Astrocyte (in vitro differentiated cells and primary cell): Measurements from ENCODE around the gene METTL23. TPM values are rescaled to one million over a fixed set of nuclear protein-coding genes. Genes with fewer than 3 reads are reported as not detected.

Source experiments
- DNase-seq: peaks from one replicate; pipeline ENCODE4 v3.0.0-alpha.2; 2010; ENCODE audit warnings: low read depth
- FAIRE-seq: peaks from 2 replicates; lab custom pipeline; 2011; peaks lifted over from hg19 to GRCh38; lab: Jason Lieb, UNC
- H2AFZ ChIP-seq: 2 replicates; pipeline ENCODE4 v1.6.0; 2012; ENCODE audit warnings: low read depth, low read length, inconsistent platforms
- H3K27ac ChIP-seq: 2 replicates; pipeline ENCODE4 v1.5.1; 2011; ENCODE audit warnings: low read depth, low read length, inconsistent platforms
- H3K27me3 ChIP-seq: 2 replicates; pipeline ENCODE4 v1.6.0; 2011; ENCODE audit warnings: low read length, inconsistent platforms; ENCODE audit not compliant: insufficient read depth
- H3K36me3 ChIP-seq: 2 replicates; pipeline ENCODE4 v1.5.1; 2011; ENCODE audit warnings: low read length, inconsistent platforms; ENCODE audit not compliant: insufficient read depth
- H3K4me1 ChIP-seq: 2 replicates; pipeline ENCODE4 v1.5.1; 2011; ENCODE audit warnings: low read length, inconsistent platforms; ENCODE audit not compliant: insufficient read depth
- H3K4me2 ChIP-seq: 2 replicates; pipeline ENCODE4 v1.6.0; 2012; ENCODE audit warnings: low read length, inconsistent platforms
- H3K4me3 ChIP-seq: 2 replicates; pipeline ENCODE4 v1.5.1; 2011; ENCODE audit warnings: low read depth, mild to moderate bottlenecking, low read length, inconsistent platforms; ENCODE audit not compliant: insufficient read depth
- H3K79me2 ChIP-seq: 2 replicates; pipeline ENCODE4 v1.6.0; 2012; ENCODE audit warnings: mild to moderate bottlenecking, low read length, inconsistent platforms; ENCODE audit not compliant: insufficient read depth
- H3K9ac ChIP-seq: 2 replicates; pipeline ENCODE4 v1.6.0; 2012; ENCODE audit warnings: mild to moderate bottlenecking, low read length, inconsistent platforms
- H3K9me3 ChIP-seq: 2 replicates; pipeline ENCODE4 v1.5.1; 2012; ENCODE audit warnings: low read depth, mild to moderate bottlenecking, low read length, inconsistent platforms; ENCODE audit not compliant: insufficient read depth
- H4K20me1 ChIP-seq: 2 replicates; pipeline ENCODE4 v1.6.0; 2012; ENCODE audit warnings: low read length, inconsistent platforms; ENCODE audit not compliant: insufficient read depth
- H3K27ac Mint-ChIP-seq: one replicate; pipeline ENCODE4 v1.8.0; 2021; ENCODE audit warnings: mild to moderate bottlenecking, mixed read lengths; ENCODE audit not compliant: unreplicated experiment
- H3K27me3 Mint-ChIP-seq: one replicate; pipeline ENCODE4 v1.8.0; 2021; ENCODE audit warnings: low read depth, mixed read lengths; ENCODE audit not compliant: unreplicated experiment
- H3K36me3 Mint-ChIP-seq: one replicate; pipeline ENCODE4 v1.8.0; 2021; ENCODE audit warnings: low read depth, mixed read lengths; ENCODE audit not compliant: unreplicated experiment
- H3K4me1 Mint-ChIP-seq: one replicate; pipeline ENCODE4 v1.8.0; 2021; ENCODE audit warnings: low read depth, mixed read lengths; ENCODE audit not compliant: unreplicated experiment
- H3K4me3 Mint-ChIP-seq: one replicate; pipeline ENCODE4 v1.8.0; 2021; ENCODE audit warnings: mild to moderate bottlenecking, moderate library complexity, mixed read lengths; ENCODE audit not compliant: unreplicated experiment
- H3K9me3 Mint-ChIP-seq: one replicate; pipeline ENCODE4 v1.8.0; 2021; ENCODE audit warnings: mild to moderate bottlenecking, mixed read lengths; ENCODE audit not compliant: unreplicated experiment
- CTCF ChIP-seq: IDR thresholded peaks from 2 replicates; pipeline ENCODE4 v1.5.1; 2011; ENCODE audit warnings: low read depth, mild to moderate bottlenecking, inconsistent platforms, low read length, moderate library complexity; ENCODE audit not compliant: insufficient read depth
- EZH2 ChIP-seq: IDR thresholded peaks from 2 replicates; pipeline ENCODE4 v1.6.1; 2012; ENCODE audit warnings: mild to moderate bottlenecking, low read length, inconsistent platforms; ENCODE audit not compliant: insufficient read depth
- total RNA-seq: library from RNA; stranded (reverse); gene quantifications from 2 replicates; pipeline ENCODE4 v1.2.1, GENCODE V29; 2021

METTL23 gene
- total RNA-seq, 1 donor from 2014 or later: 24.3 TPM

GRCh38 chr17:76683921-76684745 is 42.5 kb upstream of the METTL23 start:
- Mint-ChIP-seq H3K27me3 (no peaks in the 10 kb centered on the region), H3K27ac (no peak overlapping the region), H3K4me1 (peaks cover 32% of the 10 kb centered on the region), H3K36me3 (peaks cover 19% of the 10 kb centered on the region), H3K9me3 (no peaks in the 10 kb centered on the region), H3K4me3 (no peak overlapping the region)
- Histone ChIP-seq H4K20me1 (peaks cover 82% of the 10 kb centered on the region), H3K9me3 (no peaks in the 10 kb centered on the region), H3K4me1 (peaks cover 33% of the 10 kb centered on the region), H3K27ac (no peak overlapping the region), H3K9ac (no peak overlapping the region), H3K79me2 (peaks cover 29% of the 10 kb centered on the region), H3K4me3 (no peak overlapping the region), H3K36me3 (peaks cover 5% of the 10 kb centered on the region), H2AFZ (no peak overlapping the region), H3K27me3 (no peaks in the 10 kb centered on the region), H3K4me2 (no peak overlapping the region)
- no peak for FAIRE-seq
- TF ChIP-seq CTCF (no peak), EZH2 (no peak)
- DNase-seq: no peak

DNA sequence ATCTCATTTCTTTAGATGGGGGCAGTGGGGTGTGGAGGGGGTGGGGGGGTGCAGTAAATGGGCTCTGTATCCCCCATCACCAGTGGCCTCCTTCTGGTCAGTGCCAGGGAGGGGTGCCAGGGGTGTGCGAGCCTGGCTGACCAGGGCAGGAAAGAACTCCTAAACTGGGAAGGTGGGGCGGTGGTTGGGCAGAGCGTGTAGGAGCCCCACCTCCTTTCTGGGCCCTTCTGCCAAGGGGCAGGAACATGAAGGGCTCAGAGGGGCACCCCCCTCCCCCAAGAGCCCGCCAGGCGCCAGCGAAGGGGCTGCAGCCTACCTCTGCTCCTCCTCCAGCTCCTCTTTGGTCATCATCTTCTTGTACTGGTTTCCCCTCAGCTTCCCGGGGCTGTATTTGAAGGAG is 41.9 kb upstream of the METTL23 start:
- no peak overlapping the region for H3K4me3 Mint-ChIP-seq
- Histone ChIP-seq H3K27ac (no peak overlapping the region), H3K9me3 (no peaks in the 10 kb centered on the region), H4K20me1 (peaks cover 89% of the 10 kb centered on the region), H3K27me3 (no peaks in the 10 kb centered on the region), H3K79me2 (peaks cover 34% of the 10 kb centered on the region), H3K4me2 (no peak overlapping the region), H2AFZ (no peak overlapping the region), H3K9ac (no peak overlapping the region), H3K4me3 (no peak overlapping the region), H3K4me1 (peaks cover 36% of the 10 kb centered on the region), H3K36me3 (peaks cover 5% of the 10 kb centered on the region)
- no peak overlapping the region for H3K27ac Mint-ChIP-seq
- no peak for DNase-seq
- no peaks in the 10 kb centered on the region for H3K9me3 Mint-ChIP-seq
- FAIRE-seq: no peak
- peaks cover 35% of the 10 kb centered on the region for H3K4me1 Mint-ChIP-seq
- TF ChIP-seq EZH2 (no peak), CTCF (no peak)
- peaks cover 17% of the 10 kb centered on the region for H3K36me3 Mint-ChIP-seq
- no peaks in the 10 kb centered on the region for H3K27me3 Mint-ChIP-seq

DNA sequence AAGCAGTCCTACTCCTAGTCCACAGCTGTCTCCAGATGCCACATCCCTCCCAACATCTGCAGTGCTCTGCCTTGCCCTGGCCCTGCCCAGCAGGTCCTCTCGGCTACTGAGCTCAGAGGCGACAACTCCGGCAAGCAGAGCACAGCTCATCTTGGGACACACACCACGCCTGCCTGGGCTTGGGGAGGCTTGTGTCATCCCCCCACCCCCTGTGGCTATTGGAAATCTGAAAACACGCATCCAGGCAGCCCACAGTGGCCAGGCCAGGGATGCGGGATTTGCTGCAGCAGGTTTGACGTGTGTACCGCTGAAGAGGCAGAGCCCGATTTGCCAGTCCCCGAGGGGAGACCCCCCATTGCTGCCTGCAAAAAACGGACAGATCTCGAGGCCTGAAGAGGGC is 41.3 kb upstream of the METTL23 start:
- H3K27me3 ChIP-seq: no peaks in the 10 kb centered on the region
- peaks cover 5% of the 10 kb centered on the region for H3K36me3 ChIP-seq
- peaks cover 35% of the 10 kb centered on the region for H3K4me1 Mint-ChIP-seq
- H4K20me1 ChIP-seq: peaks cover 92% of the 10 kb centered on the region
- no peak for FAIRE-seq
- H3K4me1 ChIP-seq: peaks cover 36% of the 10 kb centered on the region
- H3K9me3 ChIP-seq: no peaks in the 10 kb centered on the region
- DNase-seq: no peak
- H3K36me3 Mint-ChIP-seq: peaks cover 17% of the 10 kb centered on the region
- no peak overlapping the region for H3K4me3 Mint-ChIP-seq
- no peaks in the 10 kb centered on the region for H3K27me3 Mint-ChIP-seq
- TF ChIP-seq EZH2 (no peak), CTCF (no peak)
- H3K79me2 ChIP-seq: peaks cover 40% of the 10 kb centered on the region
- H3K9ac ChIP-seq: no peak overlapping the region
- no peak overlapping the region for H3K4me2 ChIP-seq
- H3K9me3 Mint-ChIP-seq: no peaks in the 10 kb centered on the region
- no peak overlapping the region for H3K27ac Mint-ChIP-seq
- no peak overlapping the region for H3K27ac ChIP-seq
- no peak overlapping the region for H2AFZ ChIP-seq
- H3K4me3 ChIP-seq: no peak overlapping the region
